NCI-H82 treated with DMSO at 0.1 percent for 48 hours (cell line): Measurements from ENCODE around the gene APCDD1L.

Experiments used
- DNase-seq: peaks from one replicate; lab custom pipeline; 2025; ENCODE audit not compliant: unreplicated experiment; lab: John Stamatoyannopoulos, UW

Gene APCDD1L

DNA sequence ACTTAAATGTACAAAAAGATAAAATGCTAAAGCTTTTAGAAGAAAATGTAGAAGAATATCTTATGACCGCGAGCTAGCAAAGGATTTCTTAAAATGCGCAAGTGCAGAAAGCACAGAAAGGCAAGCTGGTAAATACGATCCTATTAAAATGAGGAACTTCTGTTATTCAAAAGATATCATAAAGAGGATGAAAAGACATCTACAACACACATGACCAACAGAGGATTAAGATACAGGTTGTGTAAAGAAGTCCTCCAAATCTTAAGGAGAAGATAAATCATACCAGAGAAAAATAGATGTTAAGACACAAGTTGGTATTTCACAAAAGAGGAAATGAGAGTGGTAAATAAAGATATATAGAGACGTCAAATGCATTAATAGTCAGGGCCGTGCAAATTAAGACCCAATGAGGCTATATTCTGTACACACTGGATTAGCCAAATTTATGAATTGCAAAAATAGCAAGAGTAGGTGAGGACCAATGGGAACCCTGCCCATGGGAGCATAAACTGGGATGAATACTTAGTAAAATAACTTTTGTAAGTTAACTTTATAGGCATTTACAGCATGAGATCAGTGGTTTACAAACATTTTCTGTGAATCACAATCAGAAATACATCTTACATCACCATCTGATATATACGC lies 23.0 kb downstream of the APCDD1L start:
- no peak for DNase-seq

DNA sequence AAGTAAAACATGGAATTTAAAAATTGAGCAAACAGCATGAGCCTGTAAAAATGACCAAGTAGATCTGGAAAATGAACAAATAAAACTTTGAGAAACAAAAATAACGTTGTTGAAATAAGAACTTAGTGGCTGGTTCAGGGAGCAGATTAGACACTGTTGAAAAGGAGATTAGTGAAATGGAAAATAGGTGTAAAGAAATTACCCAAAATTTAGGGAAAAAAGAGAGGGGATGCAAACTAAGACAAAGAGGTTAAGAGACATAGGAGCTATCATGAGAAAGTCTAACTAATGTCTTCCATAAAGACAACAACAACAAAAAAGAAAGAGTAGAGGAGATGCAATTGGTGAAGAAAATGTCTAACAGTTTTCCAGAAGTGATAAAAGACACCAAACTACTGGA lies 29.0 kb downstream of the APCDD1L start:
- DNase-seq, result no peak

DNA sequence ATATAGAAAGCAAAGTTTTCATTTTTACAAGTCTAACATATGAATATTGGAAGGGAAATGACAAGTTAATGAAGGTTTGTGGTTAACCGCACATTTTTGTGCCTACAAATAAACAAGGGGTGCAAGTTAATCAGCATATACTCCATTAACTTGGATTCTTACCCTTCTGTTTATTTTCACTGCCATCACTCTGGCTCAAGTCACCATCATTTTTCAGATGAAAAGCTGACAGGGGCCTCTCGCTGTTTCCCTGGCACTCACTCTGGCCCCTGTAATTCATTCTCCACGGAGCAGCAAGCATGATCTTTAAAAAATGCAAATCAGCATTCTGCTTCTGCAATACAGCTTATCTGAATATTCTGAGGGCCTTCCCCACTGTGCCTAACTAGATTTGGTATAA lies 29.8 kb downstream of the APCDD1L start:
- no peak for DNase-seq

DNA sequence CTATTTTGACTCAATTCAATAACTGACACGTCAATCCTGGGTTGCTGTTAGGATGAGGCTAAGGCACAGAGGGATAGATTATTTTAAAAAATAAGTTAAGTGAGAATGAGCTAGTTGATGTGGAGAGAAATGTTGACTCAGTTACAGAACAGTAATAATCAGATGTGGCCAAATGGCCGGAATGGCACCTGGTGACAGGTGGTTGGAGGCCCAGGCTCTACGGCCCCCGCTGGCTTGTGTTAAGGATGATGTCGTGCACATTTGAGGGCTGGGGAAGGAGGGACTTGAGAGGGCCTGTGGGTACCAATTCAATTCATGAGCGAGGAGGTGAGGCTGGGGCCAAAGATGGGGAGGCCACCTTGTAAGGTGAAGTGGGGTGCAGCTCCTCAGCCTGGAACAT lies 31.7 kb downstream of the APCDD1L start:
- DNase-seq, result no peak

DNA sequence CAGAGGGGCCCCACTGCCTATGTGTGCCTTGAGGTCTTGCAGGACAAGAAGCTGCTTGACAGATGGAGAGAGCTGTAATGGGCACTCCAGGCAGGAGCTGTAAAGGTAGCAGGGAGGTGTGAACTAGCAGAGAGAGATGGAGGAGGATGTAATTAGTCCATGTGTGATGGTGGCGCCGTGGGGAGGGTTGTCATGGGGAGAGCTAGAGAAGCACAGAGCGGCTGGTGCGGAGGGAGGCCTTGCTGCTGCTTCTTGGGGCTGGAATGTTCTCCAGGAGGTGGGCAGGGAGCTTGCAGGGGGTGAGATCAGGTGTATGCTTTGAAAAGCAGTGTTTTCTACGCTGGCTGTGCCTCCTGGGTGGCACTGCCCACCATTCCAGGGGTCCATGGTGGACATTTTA lies 32.1 kb downstream of the APCDD1L start:
- DNase-seq, result no peak

DNA sequence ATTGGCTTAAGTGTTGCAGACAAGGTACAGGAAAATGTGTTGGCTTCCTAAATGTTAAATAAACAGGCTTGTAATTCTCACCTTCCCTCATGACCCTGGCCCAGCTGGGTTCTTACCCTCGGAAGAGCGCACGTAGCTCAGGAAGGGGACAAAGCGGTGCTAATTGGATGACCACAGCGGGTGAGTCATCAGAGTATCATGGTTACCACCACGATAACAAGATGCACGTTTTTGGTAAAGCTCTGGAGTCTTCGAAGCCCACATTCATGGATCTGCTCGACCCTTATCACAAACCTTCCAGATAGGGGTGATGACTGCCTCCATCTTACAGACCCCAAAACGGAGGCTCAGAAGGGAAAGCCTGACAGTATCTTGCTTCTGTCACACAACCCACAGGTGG lies 32.8 kb downstream of the APCDD1L start:
- no peak for DNase-seq

DNA sequence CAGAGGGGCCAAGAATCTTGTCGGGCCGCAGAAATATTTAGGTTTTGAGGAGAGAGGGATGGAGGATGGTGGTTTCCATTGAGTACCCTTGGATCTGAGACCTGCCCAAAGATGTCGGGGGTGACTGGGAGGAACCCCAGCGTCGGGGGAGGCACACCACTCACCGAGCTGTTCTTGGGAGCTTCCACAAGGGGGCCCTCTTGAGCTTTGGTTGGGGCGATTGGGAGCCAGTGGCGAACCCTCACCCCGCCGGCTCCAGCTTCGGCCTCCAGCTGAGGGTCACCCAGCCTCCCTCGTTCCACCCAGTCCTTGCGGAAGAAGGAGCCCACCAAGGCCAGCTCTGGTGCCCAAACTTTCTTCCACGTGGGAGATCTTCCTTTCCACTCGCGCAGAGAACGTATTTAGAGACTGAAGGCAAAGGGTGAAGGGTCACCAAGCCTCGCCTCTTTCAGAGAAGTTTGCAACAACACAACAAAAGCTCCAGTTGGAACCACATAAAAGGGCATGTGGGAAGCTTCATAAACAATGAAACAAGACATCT lies 33.6 kb downstream of the APCDD1L start:
- no peak for DNase-seq

DNA sequence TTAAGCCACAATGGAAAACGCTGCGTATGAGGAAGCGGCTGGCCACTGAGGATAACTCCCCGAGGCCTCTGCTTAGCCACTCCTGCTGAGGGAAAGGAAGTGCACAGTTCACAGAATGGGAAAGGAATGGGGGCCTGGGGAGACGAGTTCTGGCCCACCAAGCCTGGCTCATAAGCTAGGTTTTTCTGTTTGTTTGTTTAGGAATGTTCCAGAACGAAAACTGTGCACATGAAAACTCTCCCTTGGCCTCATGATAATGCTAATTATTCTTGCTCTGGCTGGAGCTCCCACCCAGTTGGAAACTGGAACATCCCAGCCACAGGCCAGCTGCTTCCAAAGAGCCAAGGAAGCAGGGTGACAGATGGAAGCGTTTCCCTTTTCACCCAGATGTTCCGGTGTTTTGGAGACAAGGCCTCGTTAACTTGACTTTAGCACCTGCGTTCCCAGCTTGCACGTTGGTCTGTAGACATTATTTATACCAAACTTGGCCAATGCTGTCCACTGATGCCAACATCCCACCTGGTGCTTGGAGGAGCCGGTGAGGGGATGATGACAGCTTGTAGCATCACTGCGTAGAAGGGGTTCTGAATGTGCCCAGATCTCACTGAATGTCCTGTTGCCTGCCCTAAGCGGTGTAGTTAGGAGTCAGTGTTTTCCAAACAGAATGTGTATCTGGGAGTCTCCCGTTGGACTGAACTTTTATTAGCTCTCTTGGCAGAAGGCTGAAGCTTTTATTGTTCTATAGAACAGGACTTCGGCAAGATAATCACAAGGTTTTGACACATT lies 34.5 kb downstream of the APCDD1L start:
- no peak for DNase-seq

DNA sequence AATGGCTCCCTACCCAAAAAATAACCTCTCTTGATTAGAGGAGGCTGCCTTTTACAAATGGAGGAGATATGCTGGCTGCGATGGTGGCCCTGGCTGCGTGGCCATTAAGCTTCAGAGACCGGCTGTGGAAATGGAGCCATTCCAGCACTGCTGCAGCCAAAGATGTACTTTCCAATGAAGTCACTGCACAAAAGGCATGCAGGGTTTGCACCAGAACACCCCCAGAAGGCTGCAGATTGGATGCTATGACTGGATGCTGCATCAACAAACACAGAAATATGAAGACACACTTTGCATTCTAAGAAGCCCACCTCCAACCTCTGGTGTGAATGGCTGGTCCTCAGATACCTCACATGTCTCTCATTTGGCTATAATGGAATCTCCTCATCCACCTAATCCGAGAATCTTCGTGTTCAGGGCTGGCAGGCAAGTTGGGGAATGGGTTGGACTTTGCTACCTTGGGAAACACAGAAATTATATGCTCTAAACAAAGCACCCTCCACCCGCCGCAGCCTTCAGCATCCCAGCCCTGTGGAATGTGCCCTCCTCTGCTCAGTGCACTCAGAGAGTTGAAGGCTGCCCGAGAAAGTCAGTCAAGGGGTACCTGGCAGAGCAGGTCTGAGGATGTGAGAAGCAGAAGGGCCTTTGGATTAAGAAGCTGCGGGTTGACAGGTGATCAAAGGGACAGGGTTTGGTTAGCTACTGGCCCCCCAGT lies 35.3 kb downstream of the APCDD1L start:
- no peak for DNase-seq

DNA sequence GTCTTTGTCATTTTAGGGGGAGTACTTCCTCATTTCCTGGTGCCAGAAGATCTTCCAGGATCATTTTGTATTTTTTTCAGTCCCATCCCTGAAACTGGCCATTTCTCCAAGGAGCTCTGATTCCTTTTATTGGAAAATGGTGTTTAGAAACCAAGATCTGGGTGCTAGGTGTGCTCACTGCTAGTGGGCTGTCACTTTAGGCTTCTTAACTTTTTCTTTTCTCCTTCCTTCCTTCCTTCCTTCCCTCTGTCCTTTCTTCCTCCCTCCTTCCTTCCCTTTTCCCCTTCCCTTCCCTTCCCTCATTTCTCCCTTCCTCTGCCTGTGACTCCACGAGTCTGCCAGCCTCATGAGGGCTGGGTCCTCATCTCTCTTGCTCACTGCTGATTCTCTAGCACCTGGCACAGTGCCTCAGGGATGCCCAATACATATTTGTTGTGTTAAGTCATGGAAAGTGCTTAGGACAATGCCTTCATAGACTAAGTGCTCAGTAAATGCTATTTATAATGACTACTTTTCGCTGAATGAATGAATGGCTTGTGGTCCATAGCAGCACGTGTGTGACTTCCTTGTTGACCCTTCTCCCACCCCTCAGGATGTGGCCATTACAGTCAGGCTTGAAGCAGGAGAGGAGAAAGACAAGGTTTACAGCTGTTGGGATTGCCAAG lies 36.9 kb downstream of the APCDD1L start:
- no peak for DNase-seq

DNA sequence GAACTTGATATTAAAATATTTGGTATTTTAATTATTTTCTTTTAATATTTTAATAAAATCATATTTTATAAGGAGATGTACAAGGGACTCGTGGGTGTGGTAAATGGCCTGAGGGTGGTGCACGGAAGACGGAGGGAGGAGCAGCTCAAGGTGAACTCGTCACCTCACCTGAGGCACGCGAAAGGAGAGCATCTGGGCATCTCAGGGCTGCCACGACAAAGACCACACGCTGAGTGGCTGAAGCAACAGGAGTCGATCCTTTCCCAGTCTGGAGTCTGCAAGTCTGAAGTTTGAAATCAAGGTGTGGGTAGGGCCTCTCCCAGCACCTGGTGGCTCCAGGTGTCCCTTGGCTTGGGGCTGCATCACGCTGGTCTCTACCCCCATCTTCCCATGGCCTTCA lies 39.7 kb downstream of the APCDD1L start:
- DNase-seq, result no peak

DNA sequence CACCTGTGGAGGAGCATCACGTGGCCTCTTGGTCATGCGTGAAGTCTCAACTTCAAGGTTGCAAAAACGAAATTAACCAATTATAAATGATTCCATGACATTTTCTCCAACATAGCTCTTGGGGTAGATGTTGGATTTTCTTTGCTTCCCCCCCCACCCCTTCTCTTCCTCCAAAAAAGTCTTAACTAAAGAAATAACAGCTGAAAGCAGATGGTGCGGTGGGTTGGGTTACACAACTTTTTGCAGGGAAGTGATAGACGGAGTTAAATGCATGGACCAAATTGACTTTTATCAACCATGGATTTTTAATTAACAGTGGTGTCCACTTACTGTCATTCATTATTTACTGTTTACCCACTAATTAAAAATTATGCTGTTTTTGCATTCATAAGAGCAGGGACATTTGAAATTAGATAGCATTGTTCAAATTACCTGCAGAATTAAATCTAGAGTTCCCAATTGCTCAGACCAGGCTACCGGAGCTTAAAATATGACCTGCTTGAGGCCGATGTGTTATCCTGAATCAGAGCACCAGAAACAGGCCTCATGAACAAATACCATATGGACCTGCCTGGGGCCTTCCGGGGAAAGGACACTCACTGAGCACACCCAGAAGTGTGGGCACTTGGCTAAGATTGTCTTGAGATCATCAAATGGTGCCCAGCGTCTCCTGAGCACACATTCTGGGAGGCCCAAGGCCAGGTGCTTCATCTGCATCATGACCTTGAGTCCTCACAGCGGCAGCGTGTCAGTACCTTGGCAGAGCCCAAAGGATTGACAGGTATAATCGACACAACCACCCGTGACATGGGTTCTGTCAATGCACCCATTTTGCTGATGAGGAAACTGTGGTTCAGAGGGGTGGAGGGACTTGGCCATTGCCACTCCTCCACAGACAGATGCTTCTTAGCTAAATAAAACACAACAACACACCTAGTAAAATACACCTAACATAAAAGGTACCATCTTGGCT lies 41.5 kb downstream of the APCDD1L start:
- no peak for DNase-seq

DNA sequence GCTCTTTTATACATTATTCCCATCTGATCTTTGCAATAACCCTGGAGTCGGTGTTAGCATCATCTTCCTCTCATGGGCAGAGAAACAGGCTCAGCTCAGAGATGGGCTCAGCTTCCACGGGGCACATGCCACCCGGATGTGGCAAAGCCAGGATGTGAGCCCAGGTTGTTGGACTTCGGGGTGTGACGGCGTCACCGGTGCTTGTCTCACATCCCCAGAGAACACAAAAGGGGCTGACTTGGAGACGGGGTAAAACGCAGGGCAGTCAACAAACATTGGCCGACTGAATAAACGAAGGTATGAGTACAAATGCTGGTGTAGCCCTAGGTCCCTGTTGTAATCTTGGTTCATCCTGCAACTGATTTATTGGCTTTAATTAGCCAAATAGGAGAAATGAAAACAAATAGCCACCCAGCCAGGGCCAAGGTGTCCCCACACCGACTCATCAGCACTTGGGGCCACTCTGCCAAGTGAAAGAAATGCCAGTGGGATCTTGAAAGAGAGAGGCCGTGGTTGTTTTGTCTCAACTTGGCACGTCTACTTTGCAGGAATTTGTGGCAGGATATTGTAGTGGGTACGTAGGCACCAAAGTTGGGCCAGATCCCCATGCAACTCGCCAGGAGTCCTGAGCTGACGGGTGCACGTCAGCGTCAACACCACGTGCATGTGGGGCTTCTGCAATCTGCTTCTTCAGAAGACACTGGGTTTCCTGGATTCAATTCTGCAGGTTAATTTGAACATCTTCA lies 42.8 kb downstream of the APCDD1L start:
- DNase-seq, result no peak

DNA sequence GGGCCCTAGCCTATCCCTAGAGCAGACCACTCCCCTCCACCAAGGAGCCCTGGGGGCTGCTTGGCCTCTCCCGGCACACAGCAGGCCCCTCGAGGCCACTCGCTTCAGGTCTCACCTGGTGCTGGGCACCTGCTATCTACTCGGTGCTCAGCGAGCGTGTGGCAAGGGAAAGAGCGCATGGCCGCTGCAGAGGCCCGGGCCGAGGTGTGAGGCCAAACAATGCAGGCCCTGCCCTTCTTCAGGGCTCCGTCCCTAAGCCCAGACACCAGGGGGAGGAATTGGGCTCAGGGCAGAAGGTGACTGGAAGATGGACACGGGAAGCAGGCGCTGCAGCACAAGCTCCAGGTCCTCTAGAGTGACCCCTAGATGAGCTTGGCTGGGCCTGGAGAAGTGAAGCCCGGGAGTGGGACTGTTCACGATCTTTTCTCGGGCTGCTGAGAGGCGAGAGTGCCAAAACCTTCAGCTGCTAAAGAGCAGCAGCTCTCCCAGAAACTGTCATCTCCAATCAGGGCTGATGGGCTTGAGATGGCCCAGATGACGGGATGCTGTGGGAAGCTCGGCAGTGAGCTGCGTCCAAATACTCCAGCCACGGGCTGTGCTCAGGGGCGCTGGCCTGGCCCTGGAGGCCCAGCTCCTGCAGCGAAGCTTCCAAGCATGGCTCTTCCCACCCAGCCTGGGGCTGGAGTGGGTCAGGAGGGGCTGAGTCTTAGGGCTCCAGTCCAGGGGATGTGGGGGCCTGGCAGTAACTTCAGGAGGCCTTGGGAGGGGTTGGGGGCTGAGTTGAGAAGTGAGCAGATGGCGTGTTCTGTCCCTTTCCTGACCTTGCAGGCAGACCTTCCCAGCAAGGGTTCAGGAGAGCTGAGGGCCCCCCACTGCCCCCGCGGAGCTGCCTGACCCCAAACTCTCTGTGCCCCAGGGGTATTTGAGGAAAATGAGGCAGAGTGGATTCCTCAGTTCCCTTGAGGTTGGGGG lies 43.7 kb downstream of the APCDD1L start:
- no peak for DNase-seq

DNA sequence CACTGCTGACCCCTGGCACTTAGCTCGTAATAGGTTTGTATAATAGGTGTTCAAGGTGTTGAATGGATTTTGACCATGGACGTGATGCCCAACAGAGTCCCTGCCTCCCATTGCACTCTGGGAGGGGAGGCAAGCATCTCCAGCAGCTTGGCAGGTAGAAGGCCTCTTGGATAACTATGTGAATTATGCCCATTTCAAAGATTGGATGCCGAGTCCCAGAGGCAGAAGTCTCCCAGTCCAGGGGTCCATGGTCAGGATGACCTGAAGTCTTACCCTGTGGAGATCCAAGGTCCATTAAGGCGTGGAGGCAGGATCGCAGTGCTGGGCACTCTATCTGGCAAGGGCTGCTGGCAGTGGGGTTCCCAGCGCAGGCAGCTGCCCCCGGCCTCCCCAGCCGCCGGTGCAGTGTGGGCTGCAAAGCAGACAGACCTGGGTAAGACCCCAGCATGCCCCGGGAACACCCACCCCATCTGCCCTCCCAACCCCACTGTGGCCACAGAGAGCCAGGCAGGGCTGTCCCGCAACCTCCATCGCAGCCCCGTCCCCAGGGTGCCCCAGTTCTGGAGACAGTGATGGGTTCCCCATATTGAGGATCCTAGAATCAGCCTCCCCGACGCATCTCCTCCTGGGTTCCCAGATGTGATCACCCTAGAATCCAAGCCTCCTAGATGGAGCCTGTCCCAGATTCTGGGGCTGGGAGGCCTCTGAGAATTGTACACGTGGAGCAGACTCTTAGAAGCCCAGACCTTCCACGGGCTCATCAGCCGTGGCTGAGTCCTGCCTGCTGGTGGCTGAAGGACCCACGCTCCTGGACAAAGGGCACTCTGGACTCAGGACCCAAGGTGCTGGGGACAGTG lies 44.6 kb downstream of the APCDD1L start:
- DNase-seq, result no peak

DNA sequence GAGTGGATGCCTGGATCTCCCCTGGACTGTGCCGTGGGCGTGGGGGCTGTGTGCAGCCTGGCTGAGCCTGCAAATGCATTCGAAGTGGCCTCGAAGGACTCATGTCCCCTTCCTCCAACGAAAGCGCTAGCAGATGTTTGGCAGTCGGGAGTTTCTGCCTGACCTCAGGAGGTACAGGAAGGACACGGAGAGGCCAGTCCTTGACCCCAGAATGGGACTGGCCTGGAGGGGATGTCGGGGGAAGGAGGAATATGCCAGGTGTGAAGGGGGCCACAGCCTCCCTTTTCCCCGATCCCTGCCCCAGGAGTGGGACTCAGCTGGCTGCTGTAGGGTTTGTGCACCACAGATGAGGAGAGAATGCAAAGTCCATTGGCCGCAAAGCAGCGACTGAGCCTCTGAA lies 45.6 kb downstream of the APCDD1L start:
- DNase-seq, result no peak
